ENCODE measurements around the gene MYL6. TPM values are rescaled to one million over a fixed set of nuclear protein-coding genes. Genes with fewer than 3 reads are reported as not detected.

Gene MYL6
- 310 and 505 TPM in 2 replicates for total RNA-seq (2011; cell fraction: chromatin; rRNA removed; ENCODE audit: low replicate concordance)
- total RNA-seq (2011; cell fraction: nucleolus; rRNA removed) = 376 and 393 TPM in 2 replicates
- total RNA-seq (2011; cell fraction: nucleoplasm; rRNA removed) = 418 and 429 TPM in 2 replicates
- total RNA-seq (2014; rRNA removed) (732 and 768 TPM in 2 replicates), total RNA-seq (2014; rRNA removed; fragmentation: Illumina TruSeq; extraction: Trizol) (816 and 934 TPM in 2 replicates), total RNA-seq (2015; rRNA removed; fragmentation: Illumina TruSeq; extraction: Trizol) (939 and 958 TPM in 2 replicates), total RNA-seq (2021) (535 and 557 TPM in 2 replicates), polyA plus RNA-seq (2011; rRNA removed) (1,427 and 1,548 TPM in 2 replicates), polyA plus RNA-seq (2014; fragmentation: Illumina TruSeq; extraction: Trizol) (745 and 824 TPM in 2 replicates), polyA plus RNA-seq (2014; fragmentation: Nextera tagmentation; extraction: Ambion mirVana) (1,000 to 10,000 TPM; 1,377 to 1,664 TPM), polyA plus RNA-seq (2014; rRNA removed) (954 and 1,028 TPM in 2 replicates), polyA minus RNA-seq (2011; rRNA and poly(A)+ RNA removed) (374 and 408 TPM in 2 replicates), Bru-seq, nascent RNA (percentile 98 among the genes with signal in this experiment), BruChase-seq, experiment 1, labeled RNA remaining after a 2-hour chase (percentile 96 among the genes with signal in this experiment), BruChase-seq, experiment 2, labeled RNA remaining after a 6-hour chase (percentile 97 among the genes with signal in this experiment)
- polyA plus RNA-seq (2011; cell fraction: cytosol; rRNA removed) = 926 and 1,517 TPM in 2 replicates
- 539 and 809 TPM in 2 replicates for polyA plus RNA-seq (2011; cell fraction: nucleus; rRNA removed)
- polyA plus RNA-seq (2012) = 904 and 962 TPM in 2 replicates
- polyA minus RNA-seq (2011; cell fraction: cytosol; rRNA and poly(A)+ RNA removed) = 157 and 158 TPM in 2 replicates
- 136 and 283 TPM in 2 replicates for polyA minus RNA-seq (2011; cell fraction: nucleus; rRNA and poly(A)+ RNA removed)
- long read RNA-seq, experiment 1, transcript MYL6-218 (7 exons, 901 nt) = minor isoform, 187 of 1,931 reads
- long read RNA-seq, experiment 1, transcript MYL6-207 (6 exons, 655 nt) = major isoform, 565 of 1,931 reads
- long read RNA-seq, experiment 1, transcript MYL6-211 (5 exons, 528 nt) = minor isoform, 24 of 1,931 reads
- long read RNA-seq, experiment 1, partial matches to known transcripts = 139 of 1,931 reads
- long read RNA-seq, experiment 1, other reads (novel, unspliced or antisense) = 1,009 of 1,931 reads
- long read RNA-seq, experiment 2, transcript MYL6-211 (5 exons, 528 nt) = minor isoform, 5 of 316 reads
- long read RNA-seq, experiment 2, transcript MYL6-207 (6 exons, 655 nt) = major isoform, 131 of 316 reads
- long read RNA-seq, experiment 2, transcript MYL6-218 (7 exons, 901 nt) = minor isoform, 51 of 316 reads
- long read RNA-seq, experiment 2, partial matches to known transcripts = 109 of 316 reads
- long read RNA-seq, experiment 2, other reads (novel, unspliced or antisense) = 13 of 316 reads
- long read RNA-seq, experiment 3, transcript MYL6-207 (6 exons, 655 nt) = major isoform, 228 of 350 reads
- long read RNA-seq, experiment 3, transcript MYL6-211 (5 exons, 528 nt) = minor isoform, 6 of 350 reads
- long read RNA-seq, experiment 3, transcript MYL6-218 (7 exons, 901 nt) = minor isoform, 62 of 350 reads
- long read RNA-seq, experiment 3, partial matches to known transcripts = 33 of 350 reads
- long read RNA-seq, experiment 3, other reads (novel, unspliced or antisense) = 17 of 350 reads

- H3K27ac ChIP-seq (ENCODE audit: extremely low read depth, low read depth, low read length) = peak within 1 kb of the TSS; percentile 98
- WGBS (ENCODE audit: insufficient coverage, low coverage, missing lambda C conversion rate) = under 1% methylated on average over 29 of the region's 30 CpGs
- in situ Hi-C loops (cut with MboI) (no loop called here), intact Hi-C loops (cut with micrococcal nuclease) (loop anchor here (1.0 to 5.0 kb wide), 2 partner anchors 31 to 41 kb away; partner anchors contain the start of genes RPL41 and ZC3H10)
- peaks cover 46% of the 10 kb centered on the region for H3K79me2 ChIP-seq (ENCODE audit: control insufficient read depth, insufficient read depth, low read length)
- DNase-seq (ENCODE audit: extremely low read depth in 1 of 4, low spot score in 3 of 4) (peak; percentile 89 to 99 (median 94)), FAIRE-seq (peak; percentile 98), ATAC-seq (peak; percentile 81)
- no peaks in the 10 kb centered on the region for H3K27me3 ChIP-seq (ENCODE audit: control insufficient read depth in 2 of 2, insufficient read depth in 2 of 2, low read length in 2 of 2)
- ChIA-PET CTCF (ENCODE audit: low intra/inter-chr PET ratio) (interaction anchor here (0.7 to 2.6 kb wide), 3 partner anchors 32 to 112 kb away, joined by 3 to 7 read pairs (median 6); no protein-coding TSS in a partner anchor), POLR2A (interaction anchor here (0.6 to 8.9 kb wide), 18 partner anchors 8 to 230 kb away, joined by 3 to 124 read pairs (median 5); partner anchors contain the start of genes ERBB3, ESYT1, PA2G4 and RNF41)
- H2AFZ ChIP-seq (ENCODE audit: low read depth, low read length) = peak within 1 kb of the TSS; percentile 86
- H3K9me1 ChIP-seq (ENCODE audit: control insufficient read depth, insufficient read depth, low read length) = peaks cover 3% of the 10 kb centered on the region
- peak within 1 kb of the TSS; percentile 93 to 98 for H3K9ac ChIP-seq (ENCODE audit: insufficient read depth in 1 of 2, low read depth in 2 of 2, low read length in 2 of 2)
- H3K4me2 ChIP-seq (ENCODE audit: insufficient read depth, low read length) = peak within 1 kb of the TSS; percentile 80
- peaks cover 34% of the 10 kb centered on the region; the same call in 1 of the 2 replicates for H4K20me1 ChIP-seq (replicated peaks; ENCODE audit: control insufficient read depth, insufficient read depth, low read length)
- TSS peak; percentile 61 for BruUV-seq (replicated peaks)
- H3K4me3 ChIP-seq = peak within 1 kb of the TSS; percentile 90
- peaks cover 57% of the 10 kb centered on the region for H3K36me3 ChIP-seq (ENCODE audit: control insufficient read depth, insufficient read depth, low read length)
- no peaks in the 10 kb centered on the region for H3K9me3 ChIP-seq (replicated peaks; ENCODE audit: control insufficient read depth, insufficient read depth, low read depth, low read length)
- peaks cover 40 to 52% of the 10 kb centered on the region in 2 experiments; a peak in 4 of 5 replicates for H3K4me1 ChIP-seq (replicated peaks in 1 of 2; ENCODE audit: control insufficient read depth in 2 of 2, insufficient read depth in 2 of 2, low read length in 2 of 2)
- TF ChIP-seq RFX7 (CRISPR knock-in tag; IDR thresholded peaks at IDR 0.05) = peak; percentile 88; the same call in 1 of the 2 replicates
- TF ChIP-seq ZNF668 (CRISPR knock-in tag; IDR thresholded peaks at IDR 0.05) = no peak
- no peak for TF ChIP-seq CHD4 (IDR thresholded peaks at IDR 0.05; ENCODE audit: insufficient read depth, insufficient replicate concordance, low read depth, low read length, poor library complexity, severe bottlenecking)
- peak; percentile 97 for TF ChIP-seq TAF7 (tag; IDR thresholded peaks at IDR 0.05)
- no peak for TF ChIP-seq ZBTB11 (CRISPR knock-in tag; IDR thresholded peaks at IDR 0.05)
- no peak for TF ChIP-seq DLX4 (CRISPR knock-in tag; IDR thresholded peaks at IDR 0.05)
- no peak for TF ChIP-seq XRCC4 (IDR thresholded peaks at IDR 0.05; ENCODE audit: extremely low read depth, insufficient read depth, insufficient read length)
Observed at GRCh38 chr12:56158029-56158925, at the start of gene MYL6. MYL6 (plus strand) TSS chr12:56158359; CDS start chr12:56158402, 43 bp downstream.

Measured in K562 (cell line).